ENCODE results near the gene G2E3.
"Not testable (repeated sequence)": the region's sequence is repeated elsewhere in the genome, so short reads cannot be mapped to it uniquely, and the experiment has no call there.

The G2E3 gene

DNA sequence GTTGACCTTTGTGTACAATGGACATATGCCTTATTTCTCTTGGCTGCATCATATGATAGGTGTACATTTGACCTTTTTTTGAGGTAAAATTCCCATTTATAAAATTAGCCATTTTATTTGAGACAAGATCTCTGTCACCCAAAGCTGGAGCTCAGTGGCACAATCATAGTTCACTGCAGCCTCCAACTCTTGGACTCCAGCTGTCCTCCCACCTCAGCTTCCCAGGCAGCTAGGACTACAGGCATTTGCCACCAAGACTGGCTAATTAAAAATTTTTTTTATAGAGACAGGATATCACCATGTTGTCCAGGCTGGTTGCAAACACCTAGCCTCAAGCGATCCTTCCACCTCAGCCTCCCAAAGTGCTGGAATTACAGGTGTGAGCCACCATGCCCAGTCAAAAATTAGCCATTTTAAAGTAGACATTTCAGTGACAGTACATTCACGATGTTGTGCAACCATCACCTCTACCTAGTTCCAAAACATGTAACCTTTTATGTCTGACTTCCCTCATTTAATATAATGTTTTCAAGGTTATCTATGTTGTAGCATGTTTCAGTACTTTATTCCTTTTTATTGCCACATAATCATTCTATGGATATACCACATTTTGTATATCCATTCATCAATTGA, 5.4 kb downstream of the G2E3 start:
- DNase-seq = no peak

DNA sequence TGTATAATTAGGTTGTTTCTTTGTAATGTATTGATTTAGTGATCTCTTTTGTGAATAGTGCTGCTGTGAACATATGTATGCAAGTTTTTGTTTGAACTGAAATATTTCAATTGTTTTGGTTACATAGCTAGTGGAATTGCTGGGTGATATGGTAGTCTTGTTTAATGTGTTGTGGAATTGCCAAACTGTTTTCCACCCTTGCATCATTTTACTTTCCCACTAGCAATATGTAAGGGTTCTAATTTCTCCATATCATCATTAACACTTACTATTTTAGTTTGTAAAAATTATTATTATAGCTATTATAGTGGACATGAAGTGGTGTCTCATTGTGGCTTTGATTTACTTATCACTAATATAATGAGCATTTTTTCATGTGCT, 5.9 kb downstream of the G2E3 start:
- no peak for DNase-seq

GRCh38 chr14:30569216-30569902, 10.4 kb downstream of the G2E3 start:
- no peak for DNase-seq

DNA sequence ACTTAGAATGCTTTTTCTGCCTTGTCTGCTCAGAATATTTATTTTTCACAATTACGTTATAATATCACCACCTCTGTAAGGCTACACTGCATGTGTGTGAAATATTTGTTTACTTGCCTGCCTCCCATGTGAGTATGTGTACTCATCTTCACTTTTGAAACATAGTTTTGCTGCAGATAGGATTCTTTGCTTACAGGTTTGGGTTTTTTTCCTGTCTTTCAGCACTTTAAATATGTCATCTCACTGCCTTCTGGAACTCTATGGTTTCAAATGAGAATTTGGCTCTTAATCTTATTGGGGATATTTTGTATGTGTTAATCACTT, 10.9 kb downstream of the G2E3 start:
- no peak for DNase-seq

GRCh38 chr14:30572237-30572636, 13.3 kb downstream of the G2E3 start:
- DNase-seq = no peak

GRCh38 chr14:30572771-30573170, 13.8 kb downstream of the G2E3 start:
- no peak for DNase-seq

DNA sequence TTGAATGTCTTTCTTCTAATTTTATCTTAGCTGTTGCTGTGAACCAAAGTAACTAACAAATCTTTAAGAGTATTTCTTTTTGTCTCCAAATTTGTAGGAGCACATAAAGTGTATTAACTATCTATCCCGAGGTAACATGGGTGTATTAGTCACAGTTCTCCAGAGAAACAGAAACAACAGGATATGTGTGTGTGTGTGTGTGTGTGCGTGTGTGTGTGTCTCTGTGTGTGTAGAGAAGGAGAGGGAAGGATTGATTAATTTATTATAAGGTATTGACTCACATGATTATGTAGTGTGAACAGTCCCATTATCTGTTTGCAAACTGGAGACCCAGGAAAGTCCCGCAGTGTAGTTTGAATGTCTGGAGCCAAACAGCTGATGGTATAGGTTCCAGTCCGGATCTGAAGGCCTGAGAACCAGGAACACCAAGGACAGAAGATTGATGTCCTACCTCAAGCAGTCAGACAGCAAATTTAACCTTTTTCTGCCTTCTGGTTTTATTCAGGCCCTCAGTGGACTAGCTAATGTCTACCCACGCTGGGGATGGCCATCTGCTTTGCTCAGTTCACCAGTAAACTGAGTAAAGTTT, 14.4 kb downstream of the G2E3 start:
- DNase-seq = no peak

- DNase-seq = no peak
Measured at GRCh38 chr14:30573966-30574365, 15.0 kb downstream of the G2E3 start.

DNA sequence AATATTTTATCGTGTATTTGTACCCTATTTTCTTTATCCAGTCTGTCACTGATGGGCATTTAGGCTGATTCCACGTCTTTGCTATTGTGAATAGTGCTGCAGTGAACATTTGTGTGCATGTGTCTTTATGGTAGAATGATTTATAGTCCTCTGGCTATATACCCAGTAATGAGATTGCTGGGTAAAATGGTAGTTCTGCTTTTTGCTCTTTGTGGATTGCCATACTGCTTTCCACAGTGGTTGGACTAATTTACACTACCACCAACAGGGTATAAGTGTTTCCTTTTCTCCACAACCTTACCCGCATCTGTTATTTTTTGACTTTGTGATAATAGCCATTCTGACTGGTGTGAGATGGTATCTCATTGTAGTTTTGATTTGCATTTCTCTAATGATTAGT, 15.8 kb downstream of the G2E3 start:
- not testable (repeated sequence) for DNase-seq

DNA sequence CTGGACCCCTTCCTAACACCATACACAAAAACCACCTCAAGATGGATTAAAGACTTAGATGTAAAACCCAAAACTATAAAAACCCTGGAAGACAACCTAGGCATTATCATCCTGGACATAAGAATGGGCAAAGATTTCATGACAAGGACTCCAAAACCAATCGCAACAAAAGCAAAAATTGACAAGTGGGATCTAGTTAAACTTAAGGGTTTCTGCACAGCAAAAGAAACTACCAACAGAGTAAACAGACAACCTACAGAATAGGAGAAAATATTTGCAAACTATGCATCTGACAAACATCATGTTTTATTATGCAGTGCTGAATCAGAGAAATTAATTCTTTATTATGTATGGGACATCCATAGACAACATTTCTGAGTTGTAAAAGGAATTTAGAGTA, 17.4 kb downstream of the G2E3 start:
- not testable (repeated sequence) for DNase-seq

DNA sequence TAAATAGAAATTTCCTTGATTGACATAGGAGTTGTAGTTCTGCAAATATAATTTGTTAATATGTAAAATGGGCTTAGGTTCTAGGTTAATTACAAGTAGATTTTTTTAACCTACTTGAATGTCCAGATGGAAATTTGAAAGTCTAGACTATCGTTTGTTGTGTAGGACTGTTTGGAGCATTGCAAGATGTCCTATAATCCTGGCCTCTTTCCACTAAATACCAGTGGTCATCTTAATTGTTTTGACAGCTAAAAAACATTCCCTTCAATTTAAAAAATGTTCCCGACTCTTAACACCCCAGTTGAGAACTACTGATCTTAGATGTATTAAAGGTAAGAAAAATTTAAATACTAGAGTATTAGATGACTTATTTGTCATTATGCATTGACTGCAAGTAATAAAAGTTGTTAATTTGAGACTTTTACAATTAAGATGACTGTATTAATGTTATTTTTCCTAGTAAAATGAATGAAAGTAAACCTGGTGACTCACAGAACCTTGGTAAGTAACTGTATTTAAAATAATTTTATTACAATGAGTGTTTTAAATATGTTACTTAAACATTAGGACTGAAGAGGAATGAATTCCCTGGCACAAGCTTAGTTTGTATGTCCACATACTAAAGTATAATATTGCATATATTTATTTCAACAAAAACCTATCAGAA, 21.8 kb downstream of the G2E3 start:
- no peak for DNase-seq

DNA sequence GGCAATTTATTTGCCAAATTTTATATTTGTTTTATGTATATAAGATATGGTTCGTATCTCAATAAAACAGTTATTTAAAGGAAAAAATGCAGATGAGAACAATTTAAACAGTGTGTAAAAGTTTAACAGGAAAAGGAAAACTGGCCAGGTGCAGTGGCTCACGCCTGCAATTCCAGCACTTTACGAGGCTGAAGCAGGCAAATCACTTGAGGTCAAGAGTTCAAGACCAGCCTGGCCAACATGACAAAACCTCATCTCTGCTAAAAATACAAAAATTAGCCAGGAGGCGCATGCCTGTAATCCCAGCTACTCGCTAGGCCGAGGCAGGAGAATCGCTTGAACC, 22.3 kb downstream of the G2E3 start:
- no peak for DNase-seq

DNA sequence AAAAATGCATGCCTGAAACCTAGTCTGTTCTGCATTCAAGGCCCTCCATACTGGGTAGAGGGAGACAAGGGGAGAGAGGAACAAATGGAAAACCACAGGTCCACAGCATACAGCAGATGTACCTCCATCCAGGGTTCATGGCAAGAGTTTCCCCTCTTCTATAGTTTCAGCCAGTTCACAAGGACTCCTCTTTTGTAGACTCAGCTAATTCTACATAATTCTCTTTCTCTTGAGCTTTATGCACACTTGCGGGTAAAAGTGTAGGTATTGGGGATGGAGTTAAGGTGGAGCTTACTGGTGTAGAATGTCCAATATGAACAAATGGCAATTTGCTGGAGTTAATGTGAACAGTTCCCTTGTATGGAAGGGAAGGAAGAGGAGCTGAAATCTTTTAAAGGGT, 23.4 kb downstream of the G2E3 start:
- DNase-seq = no peak

- no peak for DNase-seq
Measured at GRCh38 chr14:30584058-30584630, 25.2 kb downstream of the G2E3 start.

DNA sequence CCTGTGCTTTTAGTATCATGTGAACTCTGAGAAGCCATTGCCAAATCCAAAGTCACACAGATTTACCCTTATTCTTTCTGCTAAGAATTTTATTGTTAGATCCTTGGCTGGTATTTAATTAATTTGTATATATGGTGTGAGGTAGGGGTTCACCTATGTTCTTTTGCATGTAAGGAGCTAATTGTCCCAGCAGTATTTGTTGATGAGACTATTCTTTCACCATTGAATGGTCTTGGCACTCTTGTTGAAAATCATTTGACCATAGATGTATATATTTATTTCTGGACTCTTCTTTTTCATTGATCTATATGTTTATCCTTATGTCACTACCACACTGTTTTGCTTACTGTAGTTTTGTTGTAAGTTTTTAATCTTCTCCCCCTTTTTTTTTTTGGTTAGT, 26.2 kb downstream of the G2E3 start:
- DNase-seq = no peak

DNA sequence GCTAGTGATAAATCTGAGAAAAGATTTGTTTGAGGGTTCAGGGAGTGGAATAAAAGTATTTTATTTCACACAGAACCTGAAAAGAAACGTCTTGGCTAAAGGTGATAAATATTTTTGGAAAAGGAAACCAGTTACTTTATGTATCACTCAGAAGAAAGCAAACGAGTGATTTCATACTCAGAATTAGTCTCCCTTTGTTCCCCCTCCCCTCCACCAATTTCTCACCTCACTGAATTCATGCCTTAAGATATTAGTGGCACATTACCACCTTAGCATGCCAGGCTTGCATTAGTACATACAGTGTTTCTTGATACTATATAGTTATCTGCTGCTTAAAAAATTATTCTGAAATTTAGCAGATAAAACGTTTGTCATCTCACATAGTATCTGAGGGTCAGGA, 28.2 kb downstream of the G2E3 start:
- DNase-seq = peak; percentile 9

DNA sequence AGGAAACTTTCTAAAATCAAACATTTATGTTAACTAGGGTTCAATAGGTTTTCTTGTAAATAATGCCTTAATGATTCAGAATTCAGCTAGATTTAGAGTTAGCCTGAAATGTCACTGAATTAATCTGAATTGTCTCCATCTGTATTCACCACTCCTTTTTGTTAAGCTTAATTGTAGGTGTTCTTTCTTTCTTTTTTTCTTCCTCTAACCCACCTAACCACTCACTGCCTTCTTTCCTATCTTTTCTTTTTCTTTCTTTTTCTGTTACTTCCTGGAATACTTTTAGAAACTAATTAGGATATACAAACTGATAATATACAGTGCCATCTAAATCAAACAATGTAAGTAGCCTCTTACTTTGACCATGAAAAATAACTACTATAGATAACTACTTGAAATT, 29.9 kb downstream of the G2E3 start:
- DNase-seq = no peak

GRCh38 chr14:30596935-30597334, 38.0 kb downstream of the G2E3 start:
- DNase-seq = no peak

DNA sequence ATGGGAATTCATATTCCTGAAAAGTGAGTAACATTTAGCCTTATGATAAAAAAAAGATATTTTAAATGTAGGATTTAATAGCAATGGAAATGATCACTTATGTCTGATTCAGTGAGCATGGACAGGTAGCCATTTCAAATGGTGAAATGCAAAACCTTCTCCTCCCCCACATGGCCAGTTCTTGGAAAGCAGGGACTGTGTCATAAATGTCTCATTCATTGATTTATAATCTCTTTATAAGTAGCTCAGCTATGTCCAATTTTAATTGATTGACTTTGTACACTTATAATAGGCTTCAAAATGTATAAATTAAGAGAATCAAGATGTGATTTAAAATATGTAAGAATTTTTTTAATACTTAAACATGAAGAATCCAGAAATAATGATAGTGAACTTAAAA, 38.5 kb downstream of the G2E3 start:
- no peak for DNase-seq

GRCh38 chr14:30600922-30601918, 42.3 kb downstream of the G2E3 start:
- no peak for DNase-seq

DNA sequence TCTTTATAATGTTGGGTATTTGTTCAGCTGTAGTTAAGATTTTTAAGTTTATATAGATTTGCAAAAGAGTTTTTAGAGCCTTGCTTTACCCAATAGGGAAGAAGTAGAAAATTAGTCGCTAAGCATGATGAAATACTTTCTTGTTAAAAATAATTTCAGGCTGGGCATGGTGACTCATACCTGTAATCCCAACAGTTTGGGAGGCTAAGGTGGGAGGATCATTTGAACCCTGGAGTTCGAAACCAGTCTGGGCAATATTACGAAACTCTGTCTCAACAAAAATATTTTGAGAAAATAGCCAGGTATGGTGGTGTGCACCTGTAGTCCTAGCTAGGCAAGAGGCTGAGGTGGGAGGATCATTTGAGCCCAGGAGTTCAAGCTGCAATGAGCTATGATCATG, 44.4 kb downstream of the G2E3 start:
- no peak for DNase-seq

DNA sequence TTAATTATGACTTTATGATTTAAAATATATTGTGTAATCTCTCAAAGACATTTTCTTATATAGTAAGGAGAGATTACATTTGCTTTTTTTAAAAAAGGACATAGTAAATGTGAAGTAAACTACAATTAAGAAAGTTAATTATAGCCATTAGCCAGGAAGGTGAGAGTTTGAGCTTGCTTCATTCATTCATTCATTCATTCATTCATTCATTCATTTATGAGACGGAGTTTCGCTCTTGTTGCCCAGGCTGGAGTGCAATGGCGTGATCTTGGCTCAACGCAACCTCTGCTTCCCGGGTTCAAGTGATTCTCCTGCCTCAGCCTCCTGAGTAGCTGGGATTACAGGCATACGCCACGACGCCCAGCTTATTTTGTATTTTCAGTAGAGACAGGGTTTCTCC, 45.7 kb downstream of the G2E3 start:
- not testable (repeated sequence) for DNase-seq

All from activated CD4-positive, alpha-beta T cell treated with anti-CD3 and anti-CD28 coated beads, Interleukin-2, Interleukin-6, amounts not matched to agents 100 ng/mL and 50 ng/mL, durations not matched to agents 16 hours and 8 hours (primary cell).